Left forelimb (tissue), 1 donor: Measurements from ENCODE around the gene PNKD.

Experiments used
- DNase-seq: peaks from one replicate; pipeline ENCODE4 v3.0.0-alpha.2; 2018; ENCODE audit warnings: low spot score

PNKD gene

GRCh38 chr2:218269900-218270720 lies at the start of gene PNKD, which contains the start of gene AAMP:
Gene PNKD (plus strand): TSS chr2:218270519. CDS start chr2:218270536, 17 bp downstream.
Gene AAMP (minus strand): TSS chr2:218270137. CDS start chr2:218270086, 51 bp downstream.
- peak; percentile 100 for DNase-seq

- DNase-seq, result no peak
Measured at GRCh38 chr2:218221000-218221399, 49.3 kb upstream of the PNKD start.

- no peak for DNase-seq
Measured at GRCh38 chr2:218223046-218223445, 47.3 kb upstream of the PNKD start.

- DNase-seq, result no peak
Measured at GRCh38 chr2:218224186-218224585, 46.1 kb upstream of the PNKD start.

- DNase-seq, result no peak
Measured at GRCh38 chr2:218226903-218227302, 43.4 kb upstream of the PNKD start.

GRCh38 chr2:218228366-218229090 lies 41.8 kb upstream of the PNKD start:
- DNase-seq, result no peak

- no peak for DNase-seq
Measured at GRCh38 chr2:218229239-218229638, 41.1 kb upstream of the PNKD start.

GRCh38 chr2:218229851-218230250 lies 40.5 kb upstream of the PNKD start:
- no peak for DNase-seq

- DNase-seq, result no peak
Measured at GRCh38 chr2:218230882-218231281, 39.4 kb upstream of the PNKD start.

GRCh38 chr2:218233543-218233942 lies 36.8 kb upstream of the PNKD start:
- DNase-seq, result no peak

- no peak for DNase-seq
Measured at GRCh38 chr2:218234521-218234920, 35.8 kb upstream of the PNKD start.

GRCh38 chr2:218235017-218235416 lies 35.3 kb upstream of the PNKD start:
- no peak for DNase-seq

GRCh38 chr2:218236829-218237228 lies 33.5 kb upstream of the PNKD start:
- no peak for DNase-seq

- DNase-seq, result no peak
Measured at GRCh38 chr2:218238887-218239286, 31.4 kb upstream of the PNKD start.

- no peak for DNase-seq
Measured at GRCh38 chr2:218244204-218244603, 26.1 kb upstream of the PNKD start.

GRCh38 chr2:218244665-218245064 lies 25.7 kb upstream of the PNKD start:
- DNase-seq, result no peak

- no peak for DNase-seq
Measured at GRCh38 chr2:218245214-218245613, 25.1 kb upstream of the PNKD start.

GRCh38 chr2:218249691-218250090 lies 20.6 kb upstream of the PNKD start:
- no peak for DNase-seq

GRCh38 chr2:218252509-218253231 lies 17.6 kb upstream of the PNKD start:
- no peak for DNase-seq

- DNase-seq, result no peak
Measured at GRCh38 chr2:218253232-218253625, 17.1 kb upstream of the PNKD start.

GRCh38 chr2:218255446-218255845 lies 14.9 kb upstream of the PNKD start:
- no peak for DNase-seq

GRCh38 chr2:218256612-218257350 lies 13.5 kb upstream of the PNKD start:
- no peak for DNase-seq
